Left lung (tissue), 10 donors: Measurements from ENCODE around the gene MRPL23. TPM values are rescaled to one million over a fixed set of nuclear protein-coding genes. Genes with fewer than 3 reads are reported as not detected.
A peak's percentile ranks its signal among the peaks of the same experiment; 100 is the strongest.

Experiments
- ATAC-seq: fragments of 200-7000 bp; cut with Tn5 transposase; one replicate; pipeline ENCODE4 v1.9.1; 2020; ENCODE audit warnings: moderate library complexity
- DNase-seq, 4 donors: peaks; one replicate each; pipeline ENCODE4 v3.0.0-alpha.2; 2013 to 2020
- H3K27ac ChIP-seq, 2 donors: fragments of 200-600 bp; sonication (generic) in 1 of 2; one replicate each; pipeline versions ENCODE4 v1.5.0 to v1.8.0; 2020 to 2021
- H3K27me3 ChIP-seq, 2 donors: fragments of 200-600 bp; sonication (generic) in 1 of 2; one replicate each; pipeline versions ENCODE4 v1.5.0 to v1.8.0; 2020 to 2021
- H3K36me3 ChIP-seq, 2 donors: fragments of 200-600 bp; sonication (generic) in 1 of 2; one replicate each; pipeline versions ENCODE4 v1.5.0 to v1.8.0; 2020 to 2021
- H3K4me1 ChIP-seq, 2 donors: fragments of 200-600 bp; one replicate each; pipeline ENCODE4 v1.8.0; 2021
- H3K4me3 ChIP-seq, 2 donors: fragments of 200-600 bp; sonication (generic) in 1 of 2; one replicate each; pipeline versions ENCODE4 v1.5.0 to v1.8.0; 2020 to 2021; ENCODE audit warnings: mild to moderate bottlenecking in 1 of 2
- H3K9me3 ChIP-seq, 2 donors: fragments of 200-600 bp; sonication (generic) in 1 of 2; one replicate each; pipeline versions ENCODE4 v1.5.0 to v1.8.0; 2020 to 2021
- CTCF ChIP-seq, 2 donors: fragments of 200-600 bp; sonication (generic) in 1 of 2; IDR thresholded peaks; one replicate each; pipeline versions ENCODE4 v1.5.0 to v1.8.0; 2021; ENCODE audit warnings: antibody characterized with exemption in 2 of 2
- intact Hi-C, 2 donors: fragments of 100-400 bp; cut with DNase I; formaldehyde crosslinking; loops; one replicate each; pipeline versions ENCODE4 v1.11.2 to v1.14.2; 2022
- polyA plus RNA-seq, 6 donors: library from polyadenylated mRNA; unstranded; fragments of 120-200 nt; gene quantifications; one replicate each; pipeline ENCODE4 v1.2.1, GENCODE V29; 2013; ENCODE audit not compliant: insufficient read length in 6 of 6
- total RNA-seq, 2 donors: library from RNA; stranded (reverse); fragmentation: NEBNext Ultra II Directional; extraction: Animal tissue kit (Norgen Biotek cat#: 25700); gene quantifications; one replicate each; pipeline ENCODE4 v1.2.1, GENCODE V29; 2021
- donor health status: DM: no; HTN: yes; CAD: no.
- donor health status: DM: no; HTN: no; CAD: no.

Gene MRPL23
- total and polyA plus RNA-seq, 8 donors, result 35.1 to 71.6 (median 48.6) TPM

GRCh38 chr11:1978720-1979473 lies 31.8 kb downstream of the MRPL23 start:
- Histone ChIP-seq H3K27me3 (no peaks in the 10 kb centered on the region), H3K27ac (no peak overlapping the region), H3K9me3 (no peaks in the 10 kb centered on the region), H3K4me1 (no peaks in the 10 kb centered on the region), H3K36me3 (no peaks in the 10 kb centered on the region), H3K4me3 (no peak overlapping the region)
- intact Hi-C loops, result no loop called here
- ATAC-seq, result peak; percentile 19
- peak in 1 of 4 donors; percentile 23 for DNase-seq
- no peak for TF ChIP-seq CTCF (IDR thresholded peaks at IDR 0.05)

GRCh38 chr11:1979607-1980006 lies 32.5 kb downstream of the MRPL23 start:
- no peak overlapping the region for H3K4me3 ChIP-seq
- TF ChIP-seq CTCF (IDR thresholded peaks at IDR 0.05), result no peak

GRCh38 chr11:1982873-1983600 lies 35.9 kb downstream of the MRPL23 start:
- no peak for ATAC-seq
- Histone ChIP-seq H3K27me3 (no peaks in the 10 kb centered on the region), H3K36me3 (no peaks in the 10 kb centered on the region), H3K27ac (no peak overlapping the region), H3K4me1 (no peaks in the 10 kb centered on the region), H3K9me3 (no peaks in the 10 kb centered on the region), H3K4me3 (no peak overlapping the region)
- no peak for TF ChIP-seq CTCF (IDR thresholded peaks at IDR 0.05)
- no peak for DNase-seq
- intact Hi-C loops, result no loop called here

More at GRCh38 chr11:1979607-1980006, 32.5 kb downstream of the MRPL23 start:
- intact Hi-C loops, result no loop called here
- Histone ChIP-seq H3K27ac (no peak overlapping the region), H3K27me3 (no peaks in the 10 kb centered on the region), H3K9me3 (no peaks in the 10 kb centered on the region), H3K4me1 (no peaks in the 10 kb centered on the region), H3K36me3 (no peaks in the 10 kb centered on the region)
- ATAC-seq, result no peak
- peak in 1 of 4 donors; percentile 27 for DNase-seq

- no peaks in the 10 kb centered on the region for H3K4me1 ChIP-seq
- no peaks in the 10 kb centered on the region for H3K36me3 ChIP-seq
- intact Hi-C loops, result no loop called here
- DNase-seq (peak in 2 of 4 donors; percentile 15 to 22), ATAC-seq (no peak)
- no peak overlapping the region for H3K4me3 ChIP-seq
- no peak overlapping the region for H3K27ac ChIP-seq
- no peaks in the 10 kb centered on the region for H3K27me3 ChIP-seq
- no peaks in the 10 kb centered on the region for H3K9me3 ChIP-seq
- no peak for TF ChIP-seq CTCF (IDR thresholded peaks at IDR 0.05)
These were observed 36.4 kb downstream of the MRPL23 start for GRCh38 chr11:1983601-1983961.

DNA sequence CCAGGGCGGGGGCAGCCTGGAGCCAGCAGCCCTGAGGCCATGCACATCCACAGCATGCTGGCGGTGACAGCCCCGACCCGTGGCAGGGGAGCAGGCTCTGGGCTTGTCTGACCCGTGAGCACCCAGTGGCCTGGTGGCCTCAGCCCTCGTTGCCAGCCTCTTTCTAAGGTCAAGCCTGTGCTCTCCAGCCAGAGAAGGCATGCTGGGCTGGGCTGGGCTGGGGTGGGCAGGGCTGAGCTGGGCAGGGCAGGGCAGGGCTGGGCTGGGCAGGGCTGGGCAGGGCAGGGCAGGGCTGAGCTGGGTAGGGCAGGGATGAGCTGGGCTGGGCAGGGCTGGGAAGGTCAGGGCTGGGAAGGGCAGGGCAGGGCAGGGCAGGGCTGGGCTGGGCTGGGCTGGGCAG lies 39.9 kb downstream of the MRPL23 start:
- H3K27me3 ChIP-seq, result no peaks in the 10 kb centered on the region
- no peaks in the 10 kb centered on the region for H3K4me1 ChIP-seq
- DNase-seq (no peak), ATAC-seq (peak; percentile 17)
- no peak overlapping the region for H3K4me3 ChIP-seq
- no peak overlapping the region for H3K27ac ChIP-seq
- no peak for TF ChIP-seq CTCF (IDR thresholded peaks at IDR 0.05)
- H3K36me3 ChIP-seq, result no peaks in the 10 kb centered on the region
- intact Hi-C loops, result no loop called here
- no peaks in the 10 kb centered on the region for H3K9me3 ChIP-seq
